ENCODE data around the gene SHC1. TPM values are rescaled to one million over a fixed set of nuclear protein-coding genes. Genes with fewer than 3 reads are reported as not detected.

SHC1 gene
- total RNA-seq, 1 experiment from 2014 or later, result 199 TPM

DNA sequence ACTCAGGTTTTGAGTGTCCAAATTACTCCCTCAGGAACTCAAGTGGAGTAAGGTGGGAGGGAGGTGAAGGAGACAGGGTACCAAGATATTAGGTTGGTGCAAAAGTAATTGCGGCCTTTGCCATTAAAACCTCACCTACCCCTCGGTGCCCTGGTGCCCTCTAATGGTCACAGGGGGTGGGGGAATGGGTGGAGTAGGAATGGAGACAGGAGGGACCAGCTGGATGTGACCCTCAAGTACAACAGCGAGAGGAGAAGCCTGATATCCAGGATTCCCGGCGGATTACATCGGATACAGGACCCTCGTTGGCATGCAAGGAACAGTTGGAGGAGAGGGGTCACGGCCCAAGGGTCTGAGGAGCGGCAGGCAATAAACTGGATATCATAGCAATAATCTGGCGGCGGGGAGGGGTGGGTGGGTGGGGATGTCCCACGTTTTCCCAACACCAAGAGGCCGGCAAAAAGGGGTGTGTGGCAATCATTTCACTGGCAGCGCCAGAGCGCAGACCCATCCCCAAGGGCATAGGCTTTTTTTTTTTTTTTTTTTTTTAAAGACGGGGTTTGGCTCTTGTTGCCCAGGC is 27.7 kb upstream of the SHC1 start:
- H3K27ac Mint-ChIP-seq, result no peak overlapping the region
- ATAC-seq (no peak), DNase-seq (ENCODE audit: low spot score) (no peak)
- ChIA-PET CTCF (interaction anchor here (0.5 to 10.3 kb wide), 35 partner anchors 8 to 439 kb away, joined by 3 to 176 read pairs (median 8); partner anchors contain the start of genes ADAM15, EFNA3, FLAD1 and KRTCAP2), POLR2A (interaction anchor here (0.6 to 13.0 kb wide), 9 partner anchors 16 to 196 kb away, joined by 3 to 176 read pairs (median 8); partner anchors contain the start of genes ADAM15, CKS1B, FLAD1 and PBXIP1)
- TF ChIP-seq, protein P1, sequence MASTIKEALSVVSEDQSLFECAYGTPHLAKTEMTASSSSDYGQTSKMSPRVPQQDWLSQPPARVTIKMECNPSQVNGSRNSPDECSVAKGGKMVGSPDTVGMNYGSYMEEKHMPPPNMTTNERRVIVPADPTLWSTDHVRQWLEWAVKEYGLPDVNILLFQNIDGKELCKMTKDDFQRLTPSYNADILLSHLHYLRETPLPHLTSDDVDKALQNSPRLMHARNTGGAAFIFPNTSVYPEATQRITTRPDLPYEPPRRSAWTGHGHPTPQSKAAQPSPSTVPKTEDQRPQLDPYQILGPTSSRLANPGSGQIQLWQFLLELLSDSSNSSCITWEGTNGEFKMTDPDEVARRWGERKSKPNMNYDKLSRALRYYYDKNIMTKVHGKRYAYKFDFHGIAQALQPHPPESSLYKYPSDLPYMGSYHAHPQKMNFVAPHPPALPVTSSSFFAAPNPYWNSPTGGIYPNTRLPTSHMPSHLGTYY (CRISPR knock-in tag; IDR thresholded peaks at IDR 0.05), result 0 out of 2 replicates have a peak, but pooled peaks have one; percentile 35
- no peak for TF ChIP-seq ZNF232 (CRISPR knock-in tag; IDR thresholded peaks at IDR 0.05)
- H3K4me3 Mint-ChIP-seq, result peak overlapping the region; percentile 88
- H3K27me3 Mint-ChIP-seq (ENCODE audit: low read depth), result no peaks in the 10 kb centered on the region; the same call in 1 of the 2 replicates
- no peaks in the 10 kb centered on the region for H3K9me3 Mint-ChIP-seq
- H3K36me3 Mint-ChIP-seq, result no peaks in the 10 kb centered on the region
- peaks cover 20% of the 10 kb centered on the region for H3K4me1 Mint-ChIP-seq

DNA sequence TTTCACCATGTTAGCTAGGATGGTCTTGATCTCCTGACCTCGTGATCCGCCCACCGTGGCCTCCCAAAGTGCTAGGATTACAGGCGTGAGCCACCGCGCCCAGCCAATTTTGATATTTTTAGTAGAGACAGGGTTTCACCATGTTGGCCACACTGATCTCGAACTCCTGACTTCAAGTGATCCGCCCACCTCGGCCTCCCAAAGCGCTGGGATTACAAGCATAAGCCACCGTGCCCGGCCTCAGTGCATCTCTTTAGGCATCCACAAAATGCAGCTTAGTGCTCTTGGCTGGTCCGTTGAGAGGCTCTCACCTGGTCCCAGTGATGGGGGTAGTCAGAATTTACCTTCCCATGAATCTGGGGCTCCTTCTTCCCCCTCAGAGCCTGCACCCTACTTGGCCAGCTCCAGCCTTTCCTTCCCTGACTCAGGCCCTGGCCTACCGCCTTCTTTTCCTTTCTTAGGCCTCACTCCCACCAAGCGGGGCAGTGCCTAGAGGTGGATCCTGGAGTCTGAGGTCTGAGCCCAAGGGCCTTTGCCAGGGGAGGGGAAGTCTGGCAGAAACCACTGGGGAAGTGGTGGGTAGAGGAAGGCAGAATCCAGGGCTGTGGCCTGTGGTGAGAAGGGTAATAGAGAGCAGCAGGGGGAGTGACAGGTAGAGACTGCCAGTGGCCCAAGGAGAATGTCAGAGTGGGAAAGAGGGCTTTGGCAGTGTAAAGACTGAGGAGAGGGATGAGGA is 26.6 kb upstream of the SHC1 start:
- Mint-ChIP-seq H3K27me3 (ENCODE audit: low read depth) (no peaks in the 10 kb centered on the region; the same call in 1 of the 2 replicates), H3K36me3 (no peaks in the 10 kb centered on the region), H3K4me1 (peaks cover 26% of the 10 kb centered on the region), H3K27ac (no peak overlapping the region), H3K4me3 (no peak overlapping the region), H3K9me3 (no peaks in the 10 kb centered on the region)
- DNase-seq (ENCODE audit: low spot score) (no peak), ATAC-seq (no peak)
- POLR2A ChIA-PET, result interaction anchor here (0.7 to 13.0 kb wide), 3 partner anchors 19 to 86 kb away, joined by 6 to 176 read pairs (median 22); partner anchors contain the start of genes CKS1B and SHC1
- TF ChIP-seq RORB (CRISPR knock-in tag; IDR thresholded peaks at IDR 0.05) (no peak), ZNF416 (CRISPR knock-in tag; IDR thresholded peaks at IDR 0.05) (no peak), GABPB1 (CRISPR knock-in tag; IDR thresholded peaks at IDR 0.05) (no peak)
- TF ChIP-seq, protein P2, sequence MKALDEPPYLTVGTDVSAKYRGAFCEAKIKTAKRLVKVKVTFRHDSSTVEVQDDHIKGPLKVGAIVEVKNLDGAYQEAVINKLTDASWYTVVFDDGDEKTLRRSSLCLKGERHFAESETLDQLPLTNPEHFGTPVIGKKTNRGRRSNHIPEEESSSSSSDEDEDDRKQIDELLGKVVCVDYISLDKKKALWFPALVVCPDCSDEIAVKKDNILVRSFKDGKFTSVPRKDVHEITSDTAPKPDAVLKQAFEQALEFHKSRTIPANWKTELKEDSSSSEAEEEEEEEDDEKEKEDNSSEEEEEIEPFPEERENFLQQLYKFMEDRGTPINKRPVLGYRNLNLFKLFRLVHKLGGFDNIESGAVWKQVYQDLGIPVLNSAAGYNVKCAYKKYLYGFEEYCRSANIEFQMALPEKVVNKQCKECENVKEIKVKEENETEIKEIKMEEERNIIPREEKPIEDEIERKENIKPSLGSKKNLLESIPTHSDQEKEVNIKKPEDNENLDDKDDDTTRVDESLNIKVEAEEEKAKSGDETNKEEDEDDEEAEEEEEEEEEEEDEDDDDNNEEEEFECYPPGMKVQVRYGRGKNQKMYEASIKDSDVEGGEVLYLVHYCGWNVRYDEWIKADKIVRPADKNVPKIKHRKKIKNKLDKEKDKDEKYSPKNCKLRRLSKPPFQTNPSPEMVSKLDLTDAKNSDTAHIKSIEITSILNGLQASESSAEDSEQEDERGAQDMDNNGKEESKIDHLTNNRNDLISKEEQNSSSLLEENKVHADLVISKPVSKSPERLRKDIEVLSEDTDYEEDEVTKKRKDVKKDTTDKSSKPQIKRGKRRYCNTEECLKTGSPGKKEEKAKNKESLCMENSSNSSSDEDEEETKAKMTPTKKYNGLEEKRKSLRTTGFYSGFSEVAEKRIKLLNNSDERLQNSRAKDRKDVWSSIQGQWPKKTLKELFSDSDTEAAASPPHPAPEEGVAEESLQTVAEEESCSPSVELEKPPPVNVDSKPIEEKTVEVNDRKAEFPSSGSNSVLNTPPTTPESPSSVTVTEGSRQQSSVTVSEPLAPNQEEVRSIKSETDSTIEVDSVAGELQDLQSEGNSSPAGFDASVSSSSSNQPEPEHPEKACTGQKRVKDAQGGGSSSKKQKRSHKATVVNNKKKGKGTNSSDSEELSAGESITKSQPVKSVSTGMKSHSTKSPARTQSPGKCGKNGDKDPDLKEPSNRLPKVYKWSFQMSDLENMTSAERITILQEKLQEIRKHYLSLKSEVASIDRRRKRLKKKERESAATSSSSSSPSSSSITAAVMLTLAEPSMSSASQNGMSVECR (CRISPR knock-in tag; IDR thresholded peaks at IDR 0.05; ENCODE audit: borderline replicate concordance), result no peak
- TF ChIP-seq, protein P3, sequence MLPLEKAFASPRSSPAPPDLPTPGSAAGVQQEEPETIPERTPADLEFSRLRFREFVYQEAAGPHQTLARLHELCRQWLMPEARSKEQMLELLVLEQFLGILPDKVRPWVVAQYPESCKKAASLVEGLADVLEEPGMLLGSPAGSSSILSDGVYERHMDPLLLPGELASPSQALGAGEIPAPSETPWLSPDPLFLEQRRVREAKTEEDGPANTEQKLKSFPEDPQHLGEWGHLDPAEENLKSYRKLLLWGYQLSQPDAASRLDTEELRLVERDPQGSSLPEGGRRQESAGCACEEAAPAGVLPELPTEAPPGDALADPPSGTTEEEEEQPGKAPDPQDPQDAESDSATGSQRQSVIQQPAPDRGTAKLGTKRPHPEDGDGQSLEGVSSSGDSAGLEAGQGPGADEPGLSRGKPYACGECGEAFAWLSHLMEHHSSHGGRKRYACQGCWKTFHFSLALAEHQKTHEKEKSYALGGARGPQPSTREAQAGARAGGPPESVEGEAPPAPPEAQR (CRISPR knock-in tag; IDR thresholded peaks at IDR 0.05), result no peak
- TF ChIP-seq, protein P4, sequence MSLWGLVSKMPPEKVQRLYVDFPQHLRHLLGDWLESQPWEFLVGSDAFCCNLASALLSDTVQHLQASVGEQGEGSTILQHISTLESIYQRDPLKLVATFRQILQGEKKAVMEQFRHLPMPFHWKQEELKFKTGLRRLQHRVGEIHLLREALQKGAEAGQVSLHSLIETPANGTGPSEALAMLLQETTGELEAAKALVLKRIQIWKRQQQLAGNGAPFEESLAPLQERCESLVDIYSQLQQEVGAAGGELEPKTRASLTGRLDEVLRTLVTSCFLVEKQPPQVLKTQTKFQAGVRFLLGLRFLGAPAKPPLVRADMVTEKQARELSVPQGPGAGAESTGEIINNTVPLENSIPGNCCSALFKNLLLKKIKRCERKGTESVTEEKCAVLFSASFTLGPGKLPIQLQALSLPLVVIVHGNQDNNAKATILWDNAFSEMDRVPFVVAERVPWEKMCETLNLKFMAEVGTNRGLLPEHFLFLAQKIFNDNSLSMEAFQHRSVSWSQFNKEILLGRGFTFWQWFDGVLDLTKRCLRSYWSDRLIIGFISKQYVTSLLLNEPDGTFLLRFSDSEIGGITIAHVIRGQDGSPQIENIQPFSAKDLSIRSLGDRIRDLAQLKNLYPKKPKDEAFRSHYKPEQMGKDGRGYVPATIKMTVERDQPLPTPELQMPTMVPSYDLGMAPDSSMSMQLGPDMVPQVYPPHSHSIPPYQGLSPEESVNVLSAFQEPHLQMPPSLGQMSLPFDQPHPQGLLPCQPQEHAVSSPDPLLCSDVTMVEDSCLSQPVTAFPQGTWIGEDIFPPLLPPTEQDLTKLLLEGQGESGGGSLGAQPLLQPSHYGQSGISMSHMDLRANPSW (CRISPR knock-in tag; conservative IDR thresholded peaks at IDR 0.05; ENCODE audit: low read depth), result no peak
- TF ChIP-seq, protein P1 (CRISPR knock-in tag; IDR thresholded peaks at IDR 0.05), result no peak
- TF ChIP-seq, protein P5, sequence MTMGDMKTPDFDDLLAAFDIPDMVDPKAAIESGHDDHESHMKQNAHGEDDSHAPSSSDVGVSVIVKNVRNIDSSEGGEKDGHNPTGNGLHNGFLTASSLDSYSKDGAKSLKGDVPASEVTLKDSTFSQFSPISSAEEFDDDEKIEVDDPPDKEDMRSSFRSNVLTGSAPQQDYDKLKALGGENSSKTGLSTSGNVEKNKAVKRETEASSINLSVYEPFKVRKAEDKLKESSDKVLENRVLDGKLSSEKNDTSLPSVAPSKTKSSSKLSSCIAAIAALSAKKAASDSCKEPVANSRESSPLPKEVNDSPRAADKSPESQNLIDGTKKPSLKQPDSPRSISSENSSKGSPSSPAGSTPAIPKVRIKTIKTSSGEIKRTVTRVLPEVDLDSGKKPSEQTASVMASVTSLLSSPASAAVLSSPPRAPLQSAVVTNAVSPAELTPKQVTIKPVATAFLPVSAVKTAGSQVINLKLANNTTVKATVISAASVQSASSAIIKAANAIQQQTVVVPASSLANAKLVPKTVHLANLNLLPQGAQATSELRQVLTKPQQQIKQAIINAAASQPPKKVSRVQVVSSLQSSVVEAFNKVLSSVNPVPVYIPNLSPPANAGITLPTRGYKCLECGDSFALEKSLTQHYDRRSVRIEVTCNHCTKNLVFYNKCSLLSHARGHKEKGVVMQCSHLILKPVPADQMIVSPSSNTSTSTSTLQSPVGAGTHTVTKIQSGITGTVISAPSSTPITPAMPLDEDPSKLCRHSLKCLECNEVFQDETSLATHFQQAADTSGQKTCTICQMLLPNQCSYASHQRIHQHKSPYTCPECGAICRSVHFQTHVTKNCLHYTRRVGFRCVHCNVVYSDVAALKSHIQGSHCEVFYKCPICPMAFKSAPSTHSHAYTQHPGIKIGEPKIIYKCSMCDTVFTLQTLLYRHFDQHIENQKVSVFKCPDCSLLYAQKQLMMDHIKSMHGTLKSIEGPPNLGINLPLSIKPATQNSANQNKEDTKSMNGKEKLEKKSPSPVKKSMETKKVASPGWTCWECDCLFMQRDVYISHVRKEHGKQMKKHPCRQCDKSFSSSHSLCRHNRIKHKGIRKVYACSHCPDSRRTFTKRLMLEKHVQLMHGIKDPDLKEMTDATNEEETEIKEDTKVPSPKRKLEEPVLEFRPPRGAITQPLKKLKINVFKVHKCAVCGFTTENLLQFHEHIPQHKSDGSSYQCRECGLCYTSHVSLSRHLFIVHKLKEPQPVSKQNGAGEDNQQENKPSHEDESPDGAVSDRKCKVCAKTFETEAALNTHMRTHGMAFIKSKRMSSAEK (CRISPR knock-in tag; IDR thresholded peaks at IDR 0.05; ENCODE audit: borderline replicate concordance), result no peak
- TF ChIP-seq, protein P6, sequence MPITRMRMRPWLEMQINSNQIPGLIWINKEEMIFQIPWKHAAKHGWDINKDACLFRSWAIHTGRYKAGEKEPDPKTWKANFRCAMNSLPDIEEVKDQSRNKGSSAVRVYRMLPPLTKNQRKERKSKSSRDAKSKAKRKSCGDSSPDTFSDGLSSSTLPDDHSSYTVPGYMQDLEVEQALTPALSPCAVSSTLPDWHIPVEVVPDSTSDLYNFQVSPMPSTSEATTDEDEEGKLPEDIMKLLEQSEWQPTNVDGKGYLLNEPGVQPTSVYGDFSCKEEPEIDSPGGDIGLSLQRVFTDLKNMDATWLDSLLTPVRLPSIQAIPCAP (CRISPR knock-in tag; IDR thresholded peaks at IDR 0.05), result no peak
- CTCF ChIA-PET, result interaction anchor here (0.7 to 10.3 kb wide), 16 partner anchors 14 to 1027 kb away, joined by 3 to 176 read pairs (median 8); partner anchors contain the start of genes ADAM15, FLAD1, PBXIP1 and PYGO2
